H9 (cell line): ENCODE data around the gene TTLL1. TPM values are rescaled to one million over a fixed set of nuclear protein-coding genes. Genes with fewer than 3 reads are reported as not detected.
"Not testable (repeated sequence)": the region's sequence is repeated elsewhere in the genome, so short reads cannot be mapped to it uniquely, and the experiment has no call there.

Experiments
- DNase-seq: peaks from one replicate; pipeline ENCODE4 v3.0.0-alpha.2; 2017
- H2AFZ ChIP-seq: one replicate; pipeline ENCODE4 v1.6.1; 2013; ENCODE audit warnings: mild to moderate bottlenecking, low read length, control low read depth, moderate library complexity
- H2AK5ac ChIP-seq: 2 replicates; pipeline ENCODE4 v1.6.1; 2013; ENCODE audit warnings: low read length, control low read depth, mixed read lengths; ENCODE audit not compliant: insufficient read length
- H2BK120ac ChIP-seq: one replicate; pipeline ENCODE4 v1.6.1; 2013; ENCODE audit warnings: low read depth, mild to moderate bottlenecking, low read length, control low read depth, inconsistent platforms; ENCODE audit not compliant: poor library complexity, severe bottlenecking
- H2BK12ac ChIP-seq: 2 replicates; pipeline ENCODE4 v1.6.1; 2013; ENCODE audit warnings: low read length, control low read depth, mixed read lengths, low read depth; ENCODE audit not compliant: insufficient read length
- H2BK15ac ChIP-seq: 2 replicates; pipeline ENCODE4 v1.6.1; 2013; ENCODE audit warnings: low read depth, low read length, control low read depth
- H2BK20ac ChIP-seq: one replicate; pipeline ENCODE4 v1.6.1; 2013; ENCODE audit warnings: low read depth, mild to moderate bottlenecking, low read length, control low read depth, inconsistent platforms; ENCODE audit not compliant: poor library complexity, severe bottlenecking
- H2BK5ac ChIP-seq: 2 replicates; pipeline ENCODE4 v1.6.1; 2013; ENCODE audit warnings: low read length, control low read depth, mixed read lengths; ENCODE audit not compliant: insufficient read length
- H3K14ac ChIP-seq: 2 replicates; pipeline ENCODE4 v1.6.1; 2013; ENCODE audit warnings: low read length, control low read depth; ENCODE audit not compliant: insufficient read depth
- H3K18ac ChIP-seq: 2 replicates; pipeline ENCODE4 v1.6.1; 2013; ENCODE audit warnings: low read depth, mild to moderate bottlenecking, mixed read lengths, low read length, control low read depth; ENCODE audit not compliant: insufficient read length
- H3K23ac ChIP-seq: 2 replicates; pipeline ENCODE4 v1.6.1; 2013; ENCODE audit warnings: low read length, control low read depth, mixed read lengths, low read depth; ENCODE audit not compliant: insufficient read length
- H3K23me2 ChIP-seq: 2 replicates; pipeline ENCODE4 v1.6.1; 2013; ENCODE audit warnings: low read depth, mild to moderate bottlenecking, mixed read lengths, low read length, control low read depth; ENCODE audit not compliant: insufficient read length, poor library complexity, severe bottlenecking
- H3K27ac ChIP-seq: 2 replicates; pipeline ENCODE4 v1.5.1; 2013; ENCODE audit warnings: low read length, control low read depth, mixed read lengths, low read depth; ENCODE audit not compliant: insufficient read length
- H3K27me3 ChIP-seq: 2 replicates; pipeline ENCODE4 v1.6.1; 2013; ENCODE audit warnings: low read length, control low read depth, inconsistent platforms; ENCODE audit not compliant: insufficient read depth
- H3K4ac ChIP-seq: 2 replicates; pipeline ENCODE4 v1.6.1; 2013; ENCODE audit warnings: low read depth, mild to moderate bottlenecking, control low read depth, inconsistent platforms, low read length, moderate library complexity
- H3K4me1 ChIP-seq: 2 replicates; pipeline ENCODE4 v1.6.1; 2013; ENCODE audit warnings: low read length, control low read depth, inconsistent platforms; ENCODE audit not compliant: insufficient read depth
- H3K4me2 ChIP-seq: 2 replicates; pipeline ENCODE4 v1.6.1; 2013; ENCODE audit warnings: low read length, control low read depth, mixed read lengths; ENCODE audit not compliant: insufficient read length, insufficient read depth
- H3K56ac ChIP-seq: 2 replicates; pipeline ENCODE4 v1.6.1; 2013; ENCODE audit warnings: low read depth, mild to moderate bottlenecking, mixed read lengths, low read length, control low read depth; ENCODE audit not compliant: insufficient read length
- H3K79me1 ChIP-seq: 2 replicates; pipeline ENCODE4 v1.6.1; 2013; ENCODE audit warnings: low read depth, mild to moderate bottlenecking, moderate library complexity, low read length, control low read depth, inconsistent platforms; ENCODE audit not compliant: insufficient read depth, poor library complexity, severe bottlenecking
- H3K79me2 ChIP-seq: 2 replicates; pipeline ENCODE4 v1.6.1; 2013; ENCODE audit warnings: low read length, control low read depth, inconsistent platforms; ENCODE audit not compliant: insufficient read depth
- H3K9ac ChIP-seq: 2 replicates; pipeline ENCODE4 v1.6.1; 2013; ENCODE audit warnings: low read length, control low read depth, mixed read lengths; ENCODE audit not compliant: insufficient read length; ENCODE audit errors: extremely low read depth
- H3K9me3 ChIP-seq: one replicate; pipeline ENCODE4 v1.6.1; 2013; ENCODE audit warnings: low read depth, low read length, inconsistent platforms; ENCODE audit not compliant: control insufficient read depth
- H3T11ph ChIP-seq: one replicate; pipeline ENCODE4 v1.6.1; 2013; ENCODE audit warnings: mild to moderate bottlenecking, low read length, control low read depth, inconsistent platforms
- H4K20me1 ChIP-seq: one replicate; pipeline ENCODE4 v1.6.1; 2013; ENCODE audit not compliant: control insufficient read depth, insufficient read length, insufficient read depth
- H4K5ac ChIP-seq: 2 replicates; pipeline ENCODE4 v1.6.1; 2013; ENCODE audit warnings: low read depth, mild to moderate bottlenecking, mixed read lengths, low read length, control low read depth; ENCODE audit not compliant: insufficient read length
- H4K8ac ChIP-seq: replicated peaks from 2 replicates; pipeline ENCODE4 v1.6.1; 2013; ENCODE audit warnings: low read length, control low read depth, mixed read lengths, low read depth; ENCODE audit not compliant: insufficient read length
- H4K91ac ChIP-seq: 2 replicates; pipeline ENCODE4 v1.6.1; 2013; ENCODE audit warnings: low read depth, mild to moderate bottlenecking, moderate library complexity, mixed read lengths, low read length, control low read depth; ENCODE audit not compliant: insufficient read length
- H3K27ac Mint-ChIP-seq, 3 experiments: 2 replicates in 2 of 3; 3 replicates in 1 of 3; pipeline ENCODE4 v1.8.0; 2020 to 2021; ENCODE audit warnings: mixed read lengths in 3 of 3, mild to moderate bottlenecking in 1 of 3, moderate library complexity in 1 of 3
- H3K27me3 Mint-ChIP-seq: 2 replicates; pipeline ENCODE4 v1.8.0; 2021; ENCODE audit warnings: low read depth, mild to moderate bottlenecking, moderate library complexity, mixed read lengths
- H3K36me3 Mint-ChIP-seq, 3 experiments: 2 replicates in 2 of 3; 3 replicates in 1 of 3; pipeline ENCODE4 v1.8.0; 2020 to 2021; ENCODE audit warnings: low read depth in 3 of 3, mixed read lengths in 3 of 3; ENCODE audit not compliant: insufficient read depth in 1 of 3
- H3K4me1 Mint-ChIP-seq, 2 experiments: 2 replicates each; pipeline ENCODE4 v1.8.0; 2020; ENCODE audit warnings: mixed read lengths in 2 of 2
- H3K4me3 Mint-ChIP-seq, 2 experiments: 2 replicates in 1 of 2; 3 replicates in 1 of 2; pipeline ENCODE4 v1.8.0; 2020 to 2021; ENCODE audit warnings: mild to moderate bottlenecking in 2 of 2, mixed read lengths in 2 of 2, moderate library complexity in 1 of 2
- H3K9me3 Mint-ChIP-seq, 2 experiments: 2 replicates in 1 of 2; 3 replicates in 1 of 2; pipeline ENCODE4 v1.8.0; 2020; ENCODE audit warnings: mild to moderate bottlenecking in 2 of 2, mixed read lengths in 2 of 2, moderate library complexity in 1 of 2
- CTCF ChIP-seq: fragments of 200-600 bp; sonication (generic); conservative IDR thresholded peaks from 3 replicates; pipeline ENCODE4 v1.8.0; 2021; ENCODE audit warnings: antibody characterized with exemption, mild to moderate bottlenecking
- WGBS: extraction: QIAGEN DNeasy Blood & Tissue Kit; methylation state at CpG from one replicate; pipeline ENCODE4 v1.1.7; 2013; ENCODE audit warnings: missing lambda C conversion rate, low lambda C conversion rate, mixed read lengths; ENCODE audit not compliant: insufficient read length; ENCODE audit errors: extremely low coverage; 5-methylcytosine and 5-hydroxymethylcytosine counted together
- total RNA-seq: library from RNA; stranded (reverse); gene quantifications from 2 replicates; pipeline ENCODE4 v1.2.1, GENCODE V29; 2021

Gene TTLL1
- total RNA-seq, 1 experiment from 2014 or later = 4.1 TPM

- no peak for DNase-seq
- H3K27ac Mint-ChIP-seq = peak overlapping the region in 2 of 3 experiments; percentile 43 to 82; a peak in 3 of 7 replicates
- H3K23ac ChIP-seq = no peak overlapping the region
- H2BK20ac ChIP-seq = no peak overlapping the region
- H4K5ac ChIP-seq = no peak overlapping the region
- H3K18ac ChIP-seq = peak overlapping the region; percentile 4
- no peak overlapping the region for H3K14ac ChIP-seq
- no peak overlapping the region for H3K4ac ChIP-seq
- H3K79me1 ChIP-seq = peaks cover 8% of the 10 kb centered on the region
- no peak overlapping the region for H2AFZ ChIP-seq
- no peak overlapping the region for H3K4me3 Mint-ChIP-seq
- no peak overlapping the region for H3K9ac ChIP-seq
- no peaks in the 10 kb centered on the region for H3K27me3 ChIP-seq
- H3K79me2 ChIP-seq = peaks cover 32% of the 10 kb centered on the region; the same call in 1 of the 2 replicates
- no peak overlapping the region for H3K27ac ChIP-seq
- peaks cover 9 to 10% of the 10 kb centered on the region in 2 experiments for H3K9me3 Mint-ChIP-seq
- no peaks in the 10 kb centered on the region for H3K9me3 ChIP-seq
- no peaks in the 10 kb centered on the region for H3K23me2 ChIP-seq
- H3K56ac ChIP-seq = no peak overlapping the region
- no peaks in the 10 kb centered on the region for H3K27me3 Mint-ChIP-seq
- no peak overlapping the region for H2BK5ac ChIP-seq
- no peak overlapping the region for H4K91ac ChIP-seq
- peaks cover 6% of the 10 kb centered on the region; the same call in 1 of the 2 replicates for H3K4me1 ChIP-seq
- TF ChIP-seq CTCF = no peak
- no peak overlapping the region for H4K8ac ChIP-seq
- H3K36me3 Mint-ChIP-seq = peaks cover 8 to 20% (median 13%) of the 10 kb centered on the region in 3 experiments
- H2AK5ac ChIP-seq = no peak overlapping the region
- no peak overlapping the region for H3K4me2 ChIP-seq
- no peak overlapping the region for H2BK15ac ChIP-seq
- WGBS = no CpG with 5 or more reads among the region's 10 CpGs
- peaks cover 28 to 41% of the 10 kb centered on the region in 2 experiments for H3K4me1 Mint-ChIP-seq
- H2BK120ac ChIP-seq = no peak overlapping the region
- H4K20me1 ChIP-seq = no peaks in the 10 kb centered on the region
- no peak overlapping the region for H3T11ph ChIP-seq
- H2BK12ac ChIP-seq = no peak overlapping the region
These were observed 92.4 kb downstream of the TTLL1 start for GRCh38 chr22:42996646-42997365.

GRCh38 chr22:42995654-42996053 is 93.5 kb downstream of the TTLL1 start:
- Mint-ChIP-seq H3K27ac (peak overlapping the region in 1 of 3 experiments; percentile 34; a peak in 1 of 7 replicates), H3K4me1 (peaks cover 27 to 32% of the 10 kb centered on the region in 2 experiments), H3K36me3 (peaks cover 8 to 20% (median 13%) of the 10 kb centered on the region in 3 experiments)
- not testable (repeated sequence) for H3K14ac ChIP-seq, H3K18ac ChIP-seq, H2BK12ac ChIP-seq, H2BK15ac ChIP-seq, H3K56ac ChIP-seq, H3K23ac ChIP-seq, H3K9me3 Mint-ChIP-seq, H3K27ac ChIP-seq, H3K27me3 Mint-ChIP-seq, H2AK5ac ChIP-seq, H3K4me1 ChIP-seq, H2BK20ac ChIP-seq, H3K79me1 ChIP-seq, H4K8ac ChIP-seq, H2BK120ac ChIP-seq, H4K20me1 ChIP-seq, H3K9me3 ChIP-seq, H2BK5ac ChIP-seq, H2AFZ ChIP-seq, H3K27me3 ChIP-seq, H3K4me2 ChIP-seq, H4K91ac ChIP-seq, H3K23me2 ChIP-seq, H4K5ac ChIP-seq, H3T11ph ChIP-seq, H3K4ac ChIP-seq, H3K9ac ChIP-seq, DNase-seq, H3K4me3 Mint-ChIP-seq
- peaks cover 33% of the 10 kb centered on the region; the same call in 1 of the 2 replicates for H3K79me2 ChIP-seq
- no CpG with 5 or more reads among the region's 7 CpGs for whole genome bisulfite sequencing
